ENCODE data around the gene UBE2QL1. TPM values are rescaled to one million over a fixed set of nuclear protein-coding genes. Genes with fewer than 3 reads are reported as not detected.

UBE2QL1 gene
- total RNA-seq, 1 experiment from 2014 or later, result 0.50 TPM

DNA sequence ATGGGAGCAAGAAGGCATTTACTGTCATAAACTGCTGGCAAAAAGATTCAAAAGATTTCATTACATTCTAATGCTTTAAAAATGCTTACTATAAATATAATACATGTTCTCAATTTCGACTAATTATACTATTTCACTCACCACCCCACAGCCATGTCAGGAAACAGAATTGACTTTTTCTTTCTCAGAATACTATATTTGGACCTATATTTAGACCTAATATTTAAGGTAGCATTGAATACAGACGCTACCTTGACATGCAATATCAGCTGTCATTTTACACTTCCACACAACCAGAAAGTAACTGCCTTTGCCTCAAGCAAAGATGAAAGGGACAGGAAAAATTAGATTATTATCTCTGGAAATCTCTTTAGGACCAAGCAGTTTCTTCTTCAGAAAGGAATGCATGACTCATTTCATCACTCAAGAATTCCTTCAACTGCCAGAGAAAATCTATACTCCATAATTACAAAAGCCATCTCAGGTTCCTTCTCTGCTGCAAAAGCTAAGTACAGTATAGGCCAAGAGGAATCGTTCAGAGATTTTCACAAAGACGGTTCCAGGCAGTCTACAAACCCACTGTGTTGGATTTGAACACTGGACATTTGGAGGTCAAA lies 11.8 kb upstream of the UBE2QL1 start (continued):
- TF ChIP-seq, protein P1, sequence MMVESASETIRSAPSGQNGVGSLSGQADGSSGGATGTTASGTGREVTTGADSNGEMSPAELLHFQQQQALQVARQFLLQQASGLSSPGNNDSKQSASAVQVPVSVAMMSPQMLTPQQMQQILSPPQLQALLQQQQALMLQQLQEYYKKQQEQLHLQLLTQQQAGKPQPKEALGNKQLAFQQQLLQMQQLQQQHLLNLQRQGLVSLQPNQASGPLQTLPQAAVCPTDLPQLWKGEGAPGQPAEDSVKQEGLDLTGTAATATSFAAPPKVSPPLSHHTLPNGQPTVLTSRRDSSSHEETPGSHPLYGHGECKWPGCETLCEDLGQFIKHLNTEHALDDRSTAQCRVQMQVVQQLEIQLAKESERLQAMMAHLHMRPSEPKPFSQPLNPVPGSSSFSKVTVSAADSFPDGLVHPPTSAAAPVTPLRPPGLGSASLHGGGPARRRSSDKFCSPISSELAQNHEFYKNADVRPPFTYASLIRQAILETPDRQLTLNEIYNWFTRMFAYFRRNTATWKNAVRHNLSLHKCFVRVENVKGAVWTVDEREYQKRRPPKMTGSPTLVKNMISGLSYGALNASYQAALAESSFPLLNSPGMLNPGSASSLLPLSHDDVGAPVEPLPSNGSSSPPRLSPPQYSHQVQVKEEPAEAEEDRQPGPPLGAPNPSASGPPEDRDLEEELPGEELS (CRISPR knock-in tag; IDR thresholded peaks at IDR 0.05), result no peak
- no peak for TF ChIP-seq TP53 (CRISPR knock-in tag; IDR thresholded peaks at IDR 0.05)
- TF ChIP-seq, protein P2, sequence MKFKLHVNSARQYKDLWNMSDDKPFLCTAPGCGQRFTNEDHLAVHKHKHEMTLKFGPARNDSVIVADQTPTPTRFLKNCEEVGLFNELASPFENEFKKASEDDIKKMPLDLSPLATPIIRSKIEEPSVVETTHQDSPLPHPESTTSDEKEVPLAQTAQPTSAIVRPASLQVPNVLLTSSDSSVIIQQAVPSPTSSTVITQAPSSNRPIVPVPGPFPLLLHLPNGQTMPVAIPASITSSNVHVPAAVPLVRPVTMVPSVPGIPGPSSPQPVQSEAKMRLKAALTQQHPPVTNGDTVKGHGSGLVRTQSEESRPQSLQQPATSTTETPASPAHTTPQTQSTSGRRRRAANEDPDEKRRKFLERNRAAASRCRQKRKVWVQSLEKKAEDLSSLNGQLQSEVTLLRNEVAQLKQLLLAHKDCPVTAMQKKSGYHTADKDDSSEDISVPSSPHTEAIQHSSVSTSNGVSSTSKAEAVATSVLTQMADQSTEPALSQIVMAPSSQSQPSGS (CRISPR knock-in tag; IDR thresholded peaks at IDR 0.05; ENCODE audit: borderline replicate concordance, low read depth), result no peak
- no peak for TF ChIP-seq JUN (CRISPR knock-in tag; IDR thresholded peaks at IDR 0.05)
- TF ChIP-seq SOX15 (CRISPR knock-in tag; IDR thresholded peaks at IDR 0.05), result no peak
- no peak for TF ChIP-seq ZNF138 (CRISPR knock-in tag; conservative IDR thresholded peaks at IDR 0.05)
- TF ChIP-seq JAZF1 (CRISPR knock-in tag; IDR thresholded peaks at IDR 0.05), result no peak

DNA sequence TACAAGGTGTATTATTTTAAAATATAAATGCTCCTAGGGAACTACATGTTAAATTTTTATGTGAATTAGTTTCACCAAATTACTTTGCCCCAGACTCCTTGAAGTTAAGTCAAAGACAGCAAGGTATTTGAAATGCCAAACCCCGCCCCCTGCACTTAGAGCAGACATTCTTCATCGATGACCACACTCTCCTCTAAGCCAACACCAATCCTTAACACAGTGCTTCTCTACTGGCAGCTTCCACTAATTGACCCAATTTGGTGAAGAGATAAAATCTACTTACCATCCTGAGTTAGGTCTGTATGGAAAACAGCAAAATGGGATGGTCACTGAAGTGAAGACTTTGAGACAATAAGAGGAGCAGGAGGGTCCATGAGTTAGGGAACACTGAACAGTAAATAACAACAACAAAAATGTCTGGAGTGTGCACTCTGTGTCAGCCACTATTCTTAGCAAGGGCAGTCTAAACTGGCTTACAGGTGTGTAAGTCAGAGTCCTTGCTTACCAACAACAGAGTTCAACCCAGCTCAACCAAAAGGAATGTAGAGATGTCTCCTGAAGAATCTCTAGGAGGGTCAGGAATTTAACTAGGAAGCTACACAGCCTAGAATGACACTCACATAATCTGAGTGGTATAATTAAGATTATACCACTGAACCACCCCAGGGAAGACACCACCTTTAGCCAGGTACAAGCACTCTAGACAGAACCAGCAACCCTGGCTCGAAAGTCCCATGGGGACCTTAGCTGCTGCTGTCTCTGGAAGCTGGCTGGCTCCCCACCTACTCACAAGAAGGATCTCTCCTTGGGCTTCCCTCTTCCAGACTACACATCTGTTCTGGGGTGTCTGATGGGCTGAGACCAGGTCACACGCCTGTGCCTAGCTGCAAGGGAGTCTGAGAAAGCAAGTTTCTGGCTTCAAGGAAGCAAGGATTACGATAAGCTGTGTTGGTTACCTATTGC lies 8.8 kb upstream of the UBE2QL1 start:
- CTCF ChIA-PET, result no interaction called here
- Mint-ChIP-seq H3K27me3 (ENCODE audit: low read depth) (peaks cover 45% of the 10 kb centered on the region), H3K9me3 (peaks cover 24% of the 10 kb centered on the region), H3K4me3 (no peak overlapping the region), H3K4me1 (no peaks in the 10 kb centered on the region), H3K27ac (no peak overlapping the region), H3K36me3 (peaks cover 3% of the 10 kb centered on the region; the same call in 1 of the 2 replicates)
- POLR2A ChIA-PET, result no interaction called here
- DNase-seq (ENCODE audit: low spot score) (no peak), ATAC-seq (no peak)
- TF ChIP-seq, protein P3, sequence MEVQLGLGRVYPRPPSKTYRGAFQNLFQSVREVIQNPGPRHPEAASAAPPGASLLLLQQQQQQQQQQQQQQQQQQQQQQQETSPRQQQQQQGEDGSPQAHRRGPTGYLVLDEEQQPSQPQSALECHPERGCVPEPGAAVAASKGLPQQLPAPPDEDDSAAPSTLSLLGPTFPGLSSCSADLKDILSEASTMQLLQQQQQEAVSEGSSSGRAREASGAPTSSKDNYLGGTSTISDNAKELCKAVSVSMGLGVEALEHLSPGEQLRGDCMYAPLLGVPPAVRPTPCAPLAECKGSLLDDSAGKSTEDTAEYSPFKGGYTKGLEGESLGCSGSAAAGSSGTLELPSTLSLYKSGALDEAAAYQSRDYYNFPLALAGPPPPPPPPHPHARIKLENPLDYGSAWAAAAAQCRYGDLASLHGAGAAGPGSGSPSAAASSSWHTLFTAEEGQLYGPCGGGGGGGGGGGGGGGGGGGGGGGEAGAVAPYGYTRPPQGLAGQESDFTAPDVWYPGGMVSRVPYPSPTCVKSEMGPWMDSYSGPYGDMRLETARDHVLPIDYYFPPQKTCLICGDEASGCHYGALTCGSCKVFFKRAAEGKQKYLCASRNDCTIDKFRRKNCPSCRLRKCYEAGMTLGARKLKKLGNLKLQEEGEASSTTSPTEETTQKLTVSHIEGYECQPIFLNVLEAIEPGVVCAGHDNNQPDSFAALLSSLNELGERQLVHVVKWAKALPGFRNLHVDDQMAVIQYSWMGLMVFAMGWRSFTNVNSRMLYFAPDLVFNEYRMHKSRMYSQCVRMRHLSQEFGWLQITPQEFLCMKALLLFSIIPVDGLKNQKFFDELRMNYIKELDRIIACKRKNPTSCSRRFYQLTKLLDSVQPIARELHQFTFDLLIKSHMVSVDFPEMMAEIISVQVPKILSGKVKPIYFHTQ (CRISPR knock-in tag; IDR thresholded peaks at IDR 0.05), result no peak
- TF ChIP-seq, protein P4, sequence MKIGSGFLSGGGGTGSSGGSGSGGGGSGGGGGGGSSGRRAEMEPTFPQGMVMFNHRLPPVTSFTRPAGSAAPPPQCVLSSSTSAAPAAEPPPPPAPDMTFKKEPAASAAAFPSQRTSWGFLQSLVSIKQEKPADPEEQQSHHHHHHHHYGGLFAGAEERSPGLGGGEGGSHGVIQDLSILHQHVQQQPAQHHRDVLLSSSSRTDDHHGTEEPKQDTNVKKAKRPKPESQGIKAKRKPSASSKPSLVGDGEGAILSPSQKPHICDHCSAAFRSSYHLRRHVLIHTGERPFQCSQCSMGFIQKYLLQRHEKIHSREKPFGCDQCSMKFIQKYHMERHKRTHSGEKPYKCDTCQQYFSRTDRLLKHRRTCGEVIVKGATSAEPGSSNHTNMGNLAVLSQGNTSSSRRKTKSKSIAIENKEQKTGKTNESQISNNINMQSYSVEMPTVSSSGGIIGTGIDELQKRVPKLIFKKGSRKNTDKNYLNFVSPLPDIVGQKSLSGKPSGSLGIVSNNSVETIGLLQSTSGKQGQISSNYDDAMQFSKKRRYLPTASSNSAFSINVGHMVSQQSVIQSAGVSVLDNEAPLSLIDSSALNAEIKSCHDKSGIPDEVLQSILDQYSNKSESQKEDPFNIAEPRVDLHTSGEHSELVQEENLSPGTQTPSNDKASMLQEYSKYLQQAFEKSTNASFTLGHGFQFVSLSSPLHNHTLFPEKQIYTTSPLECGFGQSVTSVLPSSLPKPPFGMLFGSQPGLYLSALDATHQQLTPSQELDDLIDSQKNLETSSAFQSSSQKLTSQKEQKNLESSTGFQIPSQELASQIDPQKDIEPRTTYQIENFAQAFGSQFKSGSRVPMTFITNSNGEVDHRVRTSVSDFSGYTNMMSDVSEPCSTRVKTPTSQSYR (CRISPR knock-in tag; IDR thresholded peaks at IDR 0.05), result no peak
- TF ChIP-seq NFE2L1 (CRISPR knock-in tag; IDR thresholded peaks at IDR 0.05), result no peak
- no peak for TF ChIP-seq RORB (CRISPR knock-in tag; IDR thresholded peaks at IDR 0.05)
- no peak for TF ChIP-seq TEAD1 (CRISPR knock-in tag; IDR thresholded peaks at IDR 0.05)
- TF ChIP-seq ZNF416 (CRISPR knock-in tag; IDR thresholded peaks at IDR 0.05), result no peak
- TF ChIP-seq, protein P5, sequence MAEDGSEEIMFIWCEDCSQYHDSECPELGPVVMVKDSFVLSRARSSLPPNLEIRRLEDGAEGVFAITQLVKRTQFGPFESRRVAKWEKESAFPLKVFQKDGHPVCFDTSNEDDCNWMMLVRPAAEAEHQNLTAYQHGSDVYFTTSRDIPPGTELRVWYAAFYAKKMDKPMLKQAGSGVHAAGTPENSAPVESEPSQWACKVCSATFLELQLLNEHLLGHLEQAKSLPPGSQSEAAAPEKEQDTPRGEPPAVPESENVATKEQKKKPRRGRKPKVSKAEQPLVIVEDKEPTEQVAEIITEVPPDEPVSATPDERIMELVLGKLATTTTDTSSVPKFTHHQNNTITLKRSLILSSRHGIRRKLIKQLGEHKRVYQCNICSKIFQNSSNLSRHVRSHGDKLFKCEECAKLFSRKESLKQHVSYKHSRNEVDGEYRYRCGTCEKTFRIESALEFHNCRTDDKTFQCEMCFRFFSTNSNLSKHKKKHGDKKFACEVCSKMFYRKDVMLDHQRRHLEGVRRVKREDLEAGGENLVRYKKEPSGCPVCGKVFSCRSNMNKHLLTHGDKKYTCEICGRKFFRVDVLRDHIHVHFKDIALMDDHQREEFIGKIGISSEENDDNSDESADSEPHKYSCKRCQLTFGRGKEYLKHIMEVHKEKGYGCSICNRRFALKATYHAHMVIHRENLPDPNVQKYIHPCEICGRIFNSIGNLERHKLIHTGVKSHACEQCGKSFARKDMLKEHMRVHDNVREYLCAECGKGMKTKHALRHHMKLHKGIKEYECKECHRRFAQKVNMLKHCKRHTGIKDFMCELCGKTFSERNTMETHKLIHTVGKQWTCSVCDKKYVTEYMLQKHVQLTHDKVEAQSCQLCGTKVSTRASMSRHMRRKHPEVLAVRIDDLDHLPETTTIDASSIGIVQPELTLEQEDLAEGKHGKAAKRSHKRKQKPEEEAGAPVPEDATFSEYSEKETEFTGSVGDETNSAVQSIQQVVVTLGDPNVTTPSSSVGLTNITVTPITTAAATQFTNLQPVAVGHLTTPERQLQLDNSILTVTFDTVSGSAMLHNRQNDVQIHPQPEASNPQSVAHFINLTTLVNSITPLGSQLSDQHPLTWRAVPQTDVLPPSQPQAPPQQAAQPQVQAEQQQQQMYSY (CRISPR knock-in tag; IDR thresholded peaks at IDR 0.05), result no peak
- no peak for TF ChIP-seq NFYB (CRISPR knock-in tag; conservative IDR thresholded peaks at IDR 0.05; ENCODE audit: low read depth)
- TF ChIP-seq, protein P6, sequence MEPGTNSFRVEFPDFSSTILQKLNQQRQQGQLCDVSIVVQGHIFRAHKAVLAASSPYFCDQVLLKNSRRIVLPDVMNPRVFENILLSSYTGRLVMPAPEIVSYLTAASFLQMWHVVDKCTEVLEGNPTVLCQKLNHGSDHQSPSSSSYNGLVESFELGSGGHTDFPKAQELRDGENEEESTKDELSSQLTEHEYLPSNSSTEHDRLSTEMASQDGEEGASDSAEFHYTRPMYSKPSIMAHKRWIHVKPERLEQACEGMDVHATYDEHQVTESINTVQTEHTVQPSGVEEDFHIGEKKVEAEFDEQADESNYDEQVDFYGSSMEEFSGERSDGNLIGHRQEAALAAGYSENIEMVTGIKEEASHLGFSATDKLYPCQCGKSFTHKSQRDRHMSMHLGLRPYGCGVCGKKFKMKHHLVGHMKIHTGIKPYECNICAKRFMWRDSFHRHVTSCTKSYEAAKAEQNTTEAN (CRISPR knock-in tag; IDR thresholded peaks at IDR 0.05), result no peak
- TF ChIP-seq, protein P7, sequence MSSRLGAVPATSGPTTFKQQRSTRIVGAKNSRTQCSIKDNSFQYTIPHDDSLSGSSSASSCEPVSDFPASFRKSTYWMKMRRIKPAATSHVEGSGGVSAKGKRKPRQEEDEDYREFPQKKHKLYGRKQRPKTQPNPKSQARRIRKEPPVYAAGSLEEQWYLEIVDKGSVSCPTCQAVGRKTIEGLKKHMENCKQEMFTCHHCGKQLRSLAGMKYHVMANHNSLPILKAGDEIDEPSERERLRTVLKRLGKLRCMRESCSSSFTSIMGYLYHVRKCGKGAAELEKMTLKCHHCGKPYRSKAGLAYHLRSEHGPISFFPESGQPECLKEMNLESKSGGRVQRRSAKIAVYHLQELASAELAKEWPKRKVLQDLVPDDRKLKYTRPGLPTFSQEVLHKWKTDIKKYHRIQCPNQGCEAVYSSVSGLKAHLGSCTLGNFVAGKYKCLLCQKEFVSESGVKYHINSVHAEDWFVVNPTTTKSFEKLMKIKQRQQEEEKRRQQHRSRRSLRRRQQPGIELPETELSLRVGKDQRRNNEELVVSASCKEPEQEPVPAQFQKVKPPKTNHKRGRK (CRISPR knock-in tag; IDR thresholded peaks at IDR 0.05; ENCODE audit: borderline replicate concordance), result no peak
- no peak for TF ChIP-seq FOXJ3 (CRISPR knock-in tag; IDR thresholded peaks at IDR 0.05; ENCODE audit: borderline replicate concordance)
- no peak for TF ChIP-seq NFATC4 (CRISPR knock-in tag; IDR thresholded peaks at IDR 0.05)

All from WTC11 (cell line).